IPS-18a (cell line): ENCODE data around the gene ENPP1.

ENCODE experiments used
- H3K27ac ChIP-seq: one replicate; pipeline ENCODE4 v1.5.1; 2013; ENCODE audit warnings: low read length
- H3K27me3 ChIP-seq: one replicate; pipeline ENCODE4 v1.6.1; 2013; ENCODE audit warnings: mild to moderate bottlenecking, low read length; ENCODE audit not compliant: control insufficient read depth, insufficient read depth
- H3K36me3 ChIP-seq: one replicate; pipeline ENCODE4 v1.6.1; 2013; ENCODE audit warnings: low read depth, low read length; ENCODE audit not compliant: control insufficient read depth
- H3K4me1 ChIP-seq: one replicate; pipeline ENCODE4 v1.6.1; 2013; ENCODE audit warnings: low read depth, low read length; ENCODE audit not compliant: control insufficient read depth
- H3K4me3 ChIP-seq: one replicate; pipeline ENCODE4 v1.5.1; 2013; ENCODE audit warnings: low read length
- H3K9ac ChIP-seq: one replicate; pipeline ENCODE4 v1.6.1; 2013; ENCODE audit warnings: mild to moderate bottlenecking, low read length, moderate library complexity
- H3K9me3 ChIP-seq: one replicate; pipeline ENCODE4 v1.6.1; 2013; ENCODE audit warnings: low read depth, low read length; ENCODE audit not compliant: control insufficient read depth

Gene ENPP1

DNA sequence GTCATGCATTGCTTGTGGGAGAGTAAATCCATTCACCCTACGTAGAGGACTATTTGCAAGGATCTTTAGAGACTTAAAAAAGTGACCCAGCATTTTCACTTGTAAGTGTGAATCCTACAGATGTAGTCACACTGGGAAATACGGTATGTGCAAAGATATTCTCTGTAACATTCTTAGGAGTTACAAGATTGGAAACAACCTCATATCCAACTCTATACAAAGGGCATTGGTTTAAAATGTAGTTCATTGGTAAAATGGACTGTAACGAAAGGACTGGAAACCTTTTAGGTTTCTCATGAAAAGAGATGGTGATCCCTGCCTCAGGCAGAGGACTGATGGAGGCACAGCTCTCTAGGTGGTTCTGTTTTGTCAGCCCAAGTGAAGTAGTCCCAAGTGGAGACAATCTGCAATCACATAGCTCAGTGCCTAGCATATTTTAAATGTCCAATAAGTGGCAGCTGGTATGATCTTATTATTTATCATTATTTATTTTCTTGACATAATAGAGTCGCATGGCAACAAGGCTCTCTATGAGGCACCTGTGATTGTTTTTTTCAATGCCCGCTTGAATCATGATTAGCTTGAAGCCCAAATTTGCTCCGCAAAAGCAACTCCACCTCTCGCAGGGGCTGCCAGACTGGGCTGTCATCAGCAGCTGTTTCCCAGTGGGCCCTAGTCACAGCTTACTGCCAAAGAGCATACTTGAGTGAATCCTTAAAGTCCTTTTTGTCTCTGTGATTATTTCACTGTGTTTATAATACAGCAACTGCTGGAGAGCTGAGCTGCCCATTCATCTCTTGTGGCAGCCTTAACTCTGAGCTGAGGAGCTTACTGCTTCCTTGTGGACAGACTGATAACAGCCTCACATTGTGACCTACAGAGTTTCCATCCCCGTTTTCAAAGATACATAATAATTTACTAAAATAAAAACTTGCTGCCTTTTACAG is 19.8 kb upstream of the ENPP1 start:
- no peak overlapping the region for H3K4me3 ChIP-seq
- no peaks in the 10 kb centered on the region for H3K36me3 ChIP-seq
- H3K27me3 ChIP-seq = no peaks in the 10 kb centered on the region
- no peak overlapping the region for H3K27ac ChIP-seq
- no peaks in the 10 kb centered on the region for H3K9me3 ChIP-seq
- no peak overlapping the region for H3K9ac ChIP-seq
- H3K4me1 ChIP-seq = no peaks in the 10 kb centered on the region

GRCh38 chr6:131789219-131789618 is 18.6 kb upstream of the ENPP1 start:
- Histone ChIP-seq H3K4me1 (no peaks in the 10 kb centered on the region), H3K27ac (no peak overlapping the region), H3K36me3 (no peaks in the 10 kb centered on the region), H3K27me3 (no peaks in the 10 kb centered on the region), H3K9ac (no peak overlapping the region), H3K9me3 (no peaks in the 10 kb centered on the region), H3K4me3 (no peak overlapping the region)

DNA sequence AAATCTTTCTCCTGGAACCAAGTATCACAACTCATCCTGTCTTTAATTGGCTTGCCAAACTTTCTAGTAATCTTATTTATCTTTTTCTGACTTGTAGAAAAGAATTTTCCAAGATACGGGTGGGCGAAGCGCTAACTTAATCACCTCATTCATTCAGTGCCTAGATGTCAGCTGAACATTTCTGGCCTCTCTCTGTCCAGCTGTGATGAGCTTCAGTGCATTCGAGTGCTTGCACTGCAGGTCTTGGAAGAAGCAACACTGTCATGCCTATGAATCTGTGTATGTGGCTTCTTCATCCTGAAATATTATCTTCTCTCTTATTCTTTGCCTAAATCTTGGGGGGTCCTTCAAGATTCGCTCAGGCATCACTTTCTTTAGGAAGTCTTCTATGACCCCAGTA is 16.3 kb upstream of the ENPP1 start:
- Histone ChIP-seq H3K9ac (no peak overlapping the region), H3K9me3 (no peaks in the 10 kb centered on the region), H3K4me3 (no peak overlapping the region), H3K4me1 (no peaks in the 10 kb centered on the region), H3K27ac (no peak overlapping the region), H3K36me3 (no peaks in the 10 kb centered on the region), H3K27me3 (no peaks in the 10 kb centered on the region)

DNA sequence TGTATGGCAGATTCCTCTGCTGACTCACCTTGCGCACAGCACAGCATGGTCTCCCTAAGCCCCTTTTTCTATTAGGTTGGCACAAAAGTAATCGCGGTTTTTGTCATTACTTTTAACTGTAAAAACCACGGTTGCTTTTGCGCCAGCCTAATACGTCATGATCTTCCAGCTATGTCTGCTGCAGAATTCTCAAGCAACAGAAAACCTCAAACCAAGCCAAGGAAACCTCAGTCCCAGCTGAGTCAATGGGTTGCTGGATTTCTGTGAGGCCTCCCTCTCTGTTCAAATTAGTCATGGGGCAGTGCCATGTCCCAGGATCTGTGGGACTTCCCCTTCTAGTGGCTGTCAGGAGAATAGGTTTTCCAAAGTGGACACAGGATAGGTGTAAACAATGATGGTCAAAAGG is 15.7 kb upstream of the ENPP1 start:
- no peak overlapping the region for H3K9ac ChIP-seq
- no peak overlapping the region for H3K4me3 ChIP-seq
- H3K27ac ChIP-seq = no peak overlapping the region
- H3K36me3 ChIP-seq = no peaks in the 10 kb centered on the region
- no peaks in the 10 kb centered on the region for H3K9me3 ChIP-seq
- H3K4me1 ChIP-seq = no peaks in the 10 kb centered on the region
- no peaks in the 10 kb centered on the region for H3K27me3 ChIP-seq

DNA sequence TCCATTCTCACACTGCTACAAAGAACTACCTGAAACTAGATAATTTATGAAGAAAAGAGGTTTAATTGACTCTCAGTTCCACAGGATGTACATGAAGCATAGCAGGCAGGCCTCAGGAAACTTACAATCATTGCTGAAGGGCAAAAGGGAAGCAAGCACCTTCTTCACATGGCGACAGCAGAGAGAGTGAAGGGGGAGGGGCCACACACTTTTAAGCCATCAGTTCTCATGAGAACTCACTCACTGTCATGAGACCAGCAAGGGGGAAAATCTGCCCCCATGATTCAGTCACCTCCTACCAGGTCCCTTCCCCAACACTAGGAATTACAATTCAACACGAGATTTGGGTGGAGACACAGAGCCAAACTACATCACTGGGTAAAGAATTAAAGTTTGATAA is 12.5 kb upstream of the ENPP1 start:
- Histone ChIP-seq H3K27ac (no peak overlapping the region), H3K36me3 (no peaks in the 10 kb centered on the region), H3K4me3 (no peak overlapping the region), H3K9ac (no peak overlapping the region), H3K4me1 (no peaks in the 10 kb centered on the region), H3K27me3 (no peaks in the 10 kb centered on the region), H3K9me3 (no peaks in the 10 kb centered on the region)

- no peak overlapping the region for H3K9ac ChIP-seq
- H3K9me3 ChIP-seq = peaks cover 8% of the 10 kb centered on the region
- H3K4me1 ChIP-seq = peaks cover 5% of the 10 kb centered on the region
- H3K36me3 ChIP-seq = no peaks in the 10 kb centered on the region
- H3K27ac ChIP-seq = no peak overlapping the region
- H3K27me3 ChIP-seq = peaks cover 17% of the 10 kb centered on the region
- no peak overlapping the region for H3K4me3 ChIP-seq
Measured at GRCh38 chr6:131802347-131802746, 5.5 kb upstream of the ENPP1 start.

GRCh38 chr6:131803007-131803769 is 4.6 kb upstream of the ENPP1 start:
- Histone ChIP-seq H3K27ac (no peak overlapping the region), H3K9me3 (peaks cover 8% of the 10 kb centered on the region), H3K4me3 (no peak overlapping the region), H3K36me3 (no peaks in the 10 kb centered on the region), H3K27me3 (peaks cover 17% of the 10 kb centered on the region), H3K9ac (no peak overlapping the region), H3K4me1 (peaks cover 5% of the 10 kb centered on the region)

DNA sequence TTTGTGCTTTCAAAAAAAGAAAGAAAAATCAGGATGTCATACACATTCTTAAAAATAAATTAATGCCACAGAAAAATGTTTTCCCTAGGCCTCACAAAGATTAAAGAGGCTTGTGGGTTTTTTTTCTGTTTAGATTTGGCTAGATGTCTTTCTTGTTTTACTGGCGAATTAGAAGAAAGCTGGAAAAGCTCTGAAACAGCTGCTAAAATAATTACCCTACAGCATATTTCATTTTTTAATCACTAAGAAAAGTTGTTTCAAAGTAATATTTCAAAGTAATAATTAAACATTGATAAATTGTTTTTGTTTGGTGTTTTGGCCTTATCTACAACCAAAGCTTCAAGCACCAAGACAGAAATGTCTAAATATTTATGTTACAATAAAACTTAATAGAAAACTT is 3.7 kb upstream of the ENPP1 start:
- Histone ChIP-seq H3K9me3 (peaks cover 8% of the 10 kb centered on the region), H3K4me3 (no peak overlapping the region), H3K27ac (no peak overlapping the region), H3K27me3 (peaks cover 26% of the 10 kb centered on the region), H3K4me1 (peaks cover 11% of the 10 kb centered on the region), H3K9ac (no peak overlapping the region), H3K36me3 (no peaks in the 10 kb centered on the region)

DNA sequence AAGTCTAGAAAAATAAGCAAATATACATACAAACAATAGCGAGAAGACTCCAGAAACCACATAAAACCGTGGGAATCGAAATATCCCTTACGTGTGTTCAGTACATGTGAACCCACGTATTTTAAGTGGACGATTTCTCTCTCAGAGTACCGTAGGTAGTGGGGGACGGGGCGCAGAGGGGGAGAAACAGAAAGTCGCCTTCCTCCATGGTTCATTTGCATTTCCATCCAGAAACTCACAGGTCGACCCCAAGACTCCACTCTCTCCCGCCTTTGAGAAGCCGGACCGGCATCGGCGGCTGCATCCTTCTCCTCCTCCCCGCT is 538 bp upstream of the ENPP1 start:
- H3K27ac ChIP-seq = peak overlapping the region; percentile 43

DNA sequence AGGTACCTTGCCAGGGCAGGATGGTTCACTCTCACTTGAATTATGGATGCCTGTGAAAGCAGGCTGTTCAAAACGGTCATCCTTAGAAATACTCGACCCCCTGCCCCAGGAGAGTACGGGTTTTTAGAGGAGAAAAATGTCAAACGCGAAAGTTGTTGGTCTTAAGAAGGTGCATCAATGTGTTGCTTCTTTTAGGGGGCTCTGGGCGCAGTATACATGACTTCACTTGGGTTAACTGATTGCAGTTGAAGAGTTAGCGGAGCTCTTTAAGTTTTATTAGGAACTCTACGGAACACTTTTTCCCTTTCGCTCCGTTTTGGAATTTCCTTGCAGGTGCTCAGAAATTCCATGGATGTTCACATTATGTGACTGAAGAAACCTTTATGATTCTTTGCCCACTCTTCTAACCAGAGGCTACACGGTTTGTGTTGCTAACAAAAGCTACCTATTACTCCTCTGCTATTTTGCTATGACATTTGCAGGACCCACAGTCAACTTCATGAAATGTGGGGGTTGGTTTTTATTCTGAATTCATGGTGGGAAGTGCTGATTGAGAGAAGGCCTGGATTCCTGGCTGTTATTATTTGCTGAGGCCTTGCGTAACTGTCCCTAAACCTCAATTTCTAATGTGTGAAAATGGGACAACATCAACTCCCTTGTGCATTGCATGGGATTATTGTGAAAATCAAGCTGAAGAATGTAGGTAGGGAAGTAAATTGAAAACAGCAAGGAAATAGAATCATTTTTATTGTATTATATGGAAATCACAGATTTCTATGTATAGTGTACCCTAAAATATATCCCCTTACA is 845 bp downstream of the ENPP1 start:
- peaks cover 33% of the 10 kb centered on the region for H3K27me3 ChIP-seq
- peak overlapping the region; percentile 70 for H3K4me3 ChIP-seq
- H3K4me1 ChIP-seq = peaks cover 13% of the 10 kb centered on the region
- H3K9ac ChIP-seq = peak overlapping the region; percentile 59
- no peaks in the 10 kb centered on the region for H3K36me3 ChIP-seq
- no peaks in the 10 kb centered on the region for H3K9me3 ChIP-seq
- H3K27ac ChIP-seq = no peak overlapping the region

More for the DNA sequence above, 538 bp upstream of the ENPP1 start:
- H3K4me3 ChIP-seq = peak overlapping the region; percentile 91
- H3K9me3 ChIP-seq = peaks cover 8% of the 10 kb centered on the region
- H3K36me3 ChIP-seq = no peaks in the 10 kb centered on the region
- peak overlapping the region; percentile 73 for H3K9ac ChIP-seq
- H3K27me3 ChIP-seq = peaks cover 33% of the 10 kb centered on the region
- H3K4me1 ChIP-seq = peaks cover 13% of the 10 kb centered on the region

DNA sequence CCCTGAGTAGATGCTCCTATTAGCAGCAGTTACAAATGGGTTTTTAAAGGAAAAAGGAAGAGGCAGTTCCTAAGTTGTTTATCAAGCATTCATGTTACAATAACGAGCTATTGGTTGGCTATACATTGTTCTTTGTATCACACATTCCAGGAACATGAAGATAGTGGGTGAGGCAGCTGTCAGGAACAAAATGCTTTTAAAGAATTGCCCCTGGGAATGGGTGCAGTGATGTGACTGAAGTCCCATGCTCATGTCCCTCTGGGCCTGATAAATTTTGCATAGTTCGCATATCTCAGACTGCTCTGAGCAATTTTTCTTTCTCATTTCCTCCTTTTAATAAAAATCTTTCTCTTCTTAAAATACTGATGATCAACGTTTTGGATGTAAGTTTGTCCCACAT is 3.7 kb downstream of the ENPP1 start:
- H3K9ac ChIP-seq = no peak overlapping the region

More for the DNA sequence above, 3.7 kb downstream of the ENPP1 start:
- H3K36me3 ChIP-seq = no peaks in the 10 kb centered on the region
- H3K27ac ChIP-seq = no peak overlapping the region
- H3K4me3 ChIP-seq = no peak overlapping the region
- peaks cover 24% of the 10 kb centered on the region for H3K27me3 ChIP-seq
- peaks cover 15% of the 10 kb centered on the region for H3K4me1 ChIP-seq
- no peaks in the 10 kb centered on the region for H3K9me3 ChIP-seq
